SH-SY5Y (cell line): Measurements from ENCODE around the gene GPRC5B.

ENCODE experiments used
- GATA2 ChIP-seq: IDR thresholded peaks from 2 replicates; pipeline ENCODE4 v1.6.1; 2011; ENCODE audit warnings: mild to moderate bottlenecking, low read depth, low read length
- GATA3 ChIP-seq: IDR thresholded peaks from 2 replicates; pipeline ENCODE4 v1.6.1; 2011; ENCODE audit warnings: low read depth, mild to moderate bottlenecking, low read length, moderate library complexity

Gene GPRC5B

DNA sequence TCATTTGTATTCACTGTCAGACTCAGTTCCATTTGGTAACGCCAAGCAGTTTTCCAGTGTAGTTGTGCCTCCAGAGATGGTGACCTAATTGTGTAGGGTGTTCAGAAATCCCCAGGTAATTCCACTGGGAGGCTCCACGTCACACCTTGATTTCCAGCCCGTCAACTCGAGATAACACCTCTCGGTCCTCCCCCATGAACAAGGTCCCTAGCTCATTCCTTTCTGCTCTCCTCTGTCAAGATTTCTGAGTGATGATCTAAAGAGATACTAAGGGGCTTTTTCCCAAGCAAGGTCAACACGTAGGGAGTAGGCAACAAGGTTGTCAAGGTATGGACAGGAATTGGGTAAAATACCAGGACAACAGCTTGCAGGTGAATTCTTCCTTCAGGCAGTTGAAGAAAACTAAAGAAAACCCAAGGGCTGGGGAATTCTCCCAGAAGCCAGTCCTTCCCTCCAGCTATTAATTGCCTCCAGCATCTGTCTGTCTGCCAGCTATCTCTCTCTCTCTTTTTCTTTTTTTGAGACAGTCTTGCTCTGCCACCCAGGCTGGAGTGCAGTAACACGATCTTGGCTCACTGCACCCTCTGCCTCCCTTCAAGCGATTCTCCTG lies 31.4 kb downstream of the GPRC5B start:
- no peak for TF ChIP-seq GATA3

GRCh38 chr16:19851476-19851875 lies 33.2 kb downstream of the GPRC5B start:
- TF ChIP-seq GATA2: no peak
- no peak for TF ChIP-seq GATA3

- TF ChIP-seq GATA2 (no peak), GATA3 (no peak)
Measured at GRCh38 chr16:19850131-19850817, 34.4 kb downstream of the GPRC5B start.

DNA sequence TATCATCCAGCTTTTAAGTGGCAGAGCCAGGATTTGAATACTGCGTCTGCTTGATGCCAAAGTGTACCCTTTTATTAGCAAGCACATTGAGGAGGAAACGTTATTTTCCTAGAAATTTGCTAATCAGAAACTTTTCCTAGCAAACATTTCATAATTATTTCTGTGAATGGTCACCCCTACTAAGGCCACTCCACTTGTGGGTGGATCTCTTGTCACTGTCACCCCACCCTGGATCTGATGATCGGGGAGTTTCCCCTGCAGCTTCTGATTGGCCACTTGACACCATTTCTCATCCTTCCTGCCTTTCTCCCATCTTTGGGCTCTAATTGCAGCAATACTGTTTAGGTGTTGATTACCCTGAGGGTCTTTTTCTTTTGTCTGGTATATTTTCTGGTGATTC lies 35.9 kb downstream of the GPRC5B start:
- no peak for TF ChIP-seq GATA3
- TF ChIP-seq GATA2: no peak

GRCh38 chr16:19846436-19846835 lies 38.2 kb downstream of the GPRC5B start:
- TF ChIP-seq GATA2 (no peak), GATA3 (no peak)

DNA sequence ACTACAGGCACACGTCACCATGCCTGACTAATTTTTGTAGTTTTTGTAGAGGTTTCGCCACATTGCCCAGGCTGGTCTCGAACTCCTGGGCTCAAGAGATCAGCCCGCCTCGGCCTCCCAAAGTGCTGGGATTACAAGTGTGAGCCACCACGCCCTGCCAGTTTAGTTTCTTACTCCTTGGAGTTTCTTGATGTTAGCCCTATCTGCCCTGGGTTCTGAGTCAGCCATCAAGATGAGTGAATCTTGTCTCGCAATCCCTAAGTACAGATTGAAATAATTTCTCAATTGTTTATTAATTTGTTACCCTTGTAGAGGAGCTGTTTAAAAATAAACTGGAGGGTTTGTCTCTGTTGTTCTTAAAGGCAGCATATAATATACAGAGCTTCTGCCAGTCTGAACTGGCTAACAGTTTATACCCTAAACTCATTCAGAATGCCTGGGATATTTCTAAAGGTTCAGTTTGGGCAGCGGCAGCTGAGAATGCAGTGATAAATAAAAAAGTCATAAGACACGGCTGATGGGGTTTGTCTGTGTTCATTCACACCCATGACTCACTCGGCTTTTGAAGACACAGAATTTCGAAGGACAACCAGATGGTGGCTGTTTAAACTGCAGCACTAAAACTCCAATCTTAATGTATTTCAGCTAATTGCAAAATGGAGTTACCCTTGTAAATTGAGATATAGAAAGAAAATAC lies 39.6 kb downstream of the GPRC5B start:
- TF ChIP-seq GATA2 (no peak), GATA3 (no peak)

DNA sequence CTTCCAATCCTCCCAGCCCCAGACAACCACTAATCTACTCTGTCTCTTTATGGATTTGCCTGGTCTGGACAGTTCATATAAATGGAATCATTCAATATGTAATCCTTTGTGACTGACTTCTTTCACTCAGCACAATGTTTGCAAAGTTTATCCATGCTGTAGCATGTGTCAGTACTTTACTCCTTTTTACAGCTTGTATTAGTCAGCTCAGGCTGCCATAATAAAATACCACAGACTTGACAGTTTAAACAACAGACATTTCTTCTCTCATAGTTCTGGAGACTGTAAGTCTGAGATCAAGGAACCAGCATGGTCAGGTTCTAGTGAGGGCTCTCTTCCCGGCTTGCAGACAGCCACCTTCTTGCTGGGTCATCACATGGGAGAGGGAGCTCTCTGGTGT lies 41.3 kb downstream of the GPRC5B start:
- TF ChIP-seq GATA2 (no peak), GATA3 (no peak)

DNA sequence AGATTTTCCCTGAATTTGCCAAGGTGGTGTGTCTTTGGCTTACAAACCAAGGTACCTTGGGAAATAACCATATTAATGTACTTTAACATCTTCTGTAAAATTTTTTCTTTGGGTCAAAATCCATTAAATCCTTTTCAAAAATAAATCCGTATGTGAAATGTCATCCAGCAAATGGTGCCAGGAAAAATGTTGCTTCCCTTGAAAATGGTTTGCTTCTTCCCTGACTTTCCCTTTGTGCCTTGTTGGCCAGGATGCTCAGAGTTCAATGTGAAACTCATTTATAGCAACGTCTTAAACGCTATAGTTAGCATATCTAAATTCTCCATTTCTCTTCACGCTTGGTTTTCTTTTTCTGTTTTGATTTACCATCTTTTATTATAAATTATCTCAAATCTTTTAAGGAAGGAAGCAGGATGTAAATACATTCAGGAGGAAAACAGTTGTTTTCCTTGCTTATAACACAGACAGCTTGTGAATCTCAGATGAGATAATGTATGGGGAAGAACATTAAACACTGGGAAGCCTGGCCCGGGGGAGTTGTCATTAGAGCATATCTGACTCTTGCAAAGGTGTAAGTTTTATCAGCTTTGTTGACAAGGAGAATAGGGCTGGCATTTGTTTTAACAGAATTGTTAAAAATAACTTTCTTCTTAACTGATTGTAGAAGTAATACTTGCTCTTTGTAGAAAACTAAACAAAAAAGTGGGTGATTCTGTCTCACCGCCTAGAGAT lies 42.1 kb downstream of the GPRC5B start:
- no peak for TF ChIP-seq GATA3
- TF ChIP-seq GATA2: no peak

GRCh38 chr16:19841184-19841583 lies 43.5 kb downstream of the GPRC5B start:
- TF ChIP-seq GATA3: no peak
- no peak for TF ChIP-seq GATA2

- TF ChIP-seq GATA3: no peak
- no peak for TF ChIP-seq GATA2
Measured at GRCh38 chr16:19840524-19841110, 44.0 kb downstream of the GPRC5B start.

GRCh38 chr16:19837984-19838707 lies 46.5 kb downstream of the GPRC5B start:
- no peak for TF ChIP-seq GATA2
- TF ChIP-seq GATA3: no peak

- TF ChIP-seq GATA3 (no peak), GATA2 (peak; percentile 42; the same call in 1 of the 2 replicates)
Measured at GRCh38 chr16:19837331-19837980, 47.2 kb downstream of the GPRC5B start.

DNA sequence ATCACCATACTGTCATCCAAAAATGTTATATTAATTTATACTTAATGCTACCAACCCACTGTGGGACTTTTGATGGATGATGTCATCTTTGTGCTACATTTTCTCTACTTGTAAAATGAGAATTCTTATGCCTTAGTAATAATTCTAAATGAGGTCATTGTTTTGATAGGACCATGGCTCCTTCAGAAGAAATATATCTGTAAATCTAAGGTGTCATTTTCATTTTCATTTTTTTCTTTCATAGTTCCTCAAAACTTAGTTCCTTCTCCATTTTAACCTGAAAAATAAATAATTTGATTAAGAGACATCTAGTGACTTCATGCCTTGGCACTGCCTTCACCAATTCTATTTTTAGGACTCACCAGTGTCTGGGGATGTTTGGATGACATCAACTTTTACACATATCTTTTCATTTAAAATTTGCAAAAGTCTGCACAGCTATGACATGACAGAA lies 48.7 kb downstream of the GPRC5B start:
- TF ChIP-seq GATA2 (no peak), GATA3 (no peak)
